Measurements from ENCODE around the gene GRM2. TPM values are rescaled to one million over a fixed set of nuclear protein-coding genes. Genes with fewer than 3 reads are reported as not detected.
"Not testable (repeated sequence)": the region's sequence is repeated elsewhere in the genome, so short reads cannot be mapped to it uniquely, and the experiment has no call there.

Gene GRM2
- total RNA-seq, 1 experiment from 2014 or later, result 0.07 TPM

DNA sequence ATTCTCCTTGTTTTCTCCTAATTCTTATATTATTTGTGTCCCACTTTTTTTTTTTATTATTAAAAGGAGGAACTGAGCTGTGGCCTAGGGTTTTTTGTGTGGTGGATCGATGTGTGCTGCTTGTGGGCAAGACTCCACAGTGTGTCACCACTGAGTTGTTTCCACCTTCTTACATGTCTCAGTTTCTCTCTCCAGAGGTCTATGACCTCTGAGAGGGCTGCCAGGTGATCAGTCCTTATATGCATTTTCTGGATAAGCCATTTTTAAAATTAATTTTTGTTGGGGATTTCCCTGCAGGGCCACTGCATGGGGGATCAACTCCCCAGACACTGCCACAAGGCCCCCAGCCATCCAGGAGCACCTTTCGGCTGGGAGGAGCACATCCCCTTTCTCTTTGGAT, 44.4 kb downstream of the GRM2 start:
- H3K79me2 ChIP-seq (ENCODE audit: low read length), result no peaks in the 10 kb centered on the region
- ATAC-seq (no peak), DNase-seq (no peak)
- H3K27ac ChIP-seq (ENCODE audit: low read length), result no peak overlapping the region
- no peaks in the 10 kb centered on the region for H4K20me1 ChIP-seq (ENCODE audit: low read length)
- intact Hi-C loops (cut with micrococcal nuclease), result no loop called here
- no peak overlapping the region for H3K9ac ChIP-seq (ENCODE audit: low read length)
- TF ChIP-seq EZH2 (IDR thresholded peaks at IDR 0.05; ENCODE audit: low read length, unreplicated experiment), result no peak
- TF ChIP-seq, protein P1, sequence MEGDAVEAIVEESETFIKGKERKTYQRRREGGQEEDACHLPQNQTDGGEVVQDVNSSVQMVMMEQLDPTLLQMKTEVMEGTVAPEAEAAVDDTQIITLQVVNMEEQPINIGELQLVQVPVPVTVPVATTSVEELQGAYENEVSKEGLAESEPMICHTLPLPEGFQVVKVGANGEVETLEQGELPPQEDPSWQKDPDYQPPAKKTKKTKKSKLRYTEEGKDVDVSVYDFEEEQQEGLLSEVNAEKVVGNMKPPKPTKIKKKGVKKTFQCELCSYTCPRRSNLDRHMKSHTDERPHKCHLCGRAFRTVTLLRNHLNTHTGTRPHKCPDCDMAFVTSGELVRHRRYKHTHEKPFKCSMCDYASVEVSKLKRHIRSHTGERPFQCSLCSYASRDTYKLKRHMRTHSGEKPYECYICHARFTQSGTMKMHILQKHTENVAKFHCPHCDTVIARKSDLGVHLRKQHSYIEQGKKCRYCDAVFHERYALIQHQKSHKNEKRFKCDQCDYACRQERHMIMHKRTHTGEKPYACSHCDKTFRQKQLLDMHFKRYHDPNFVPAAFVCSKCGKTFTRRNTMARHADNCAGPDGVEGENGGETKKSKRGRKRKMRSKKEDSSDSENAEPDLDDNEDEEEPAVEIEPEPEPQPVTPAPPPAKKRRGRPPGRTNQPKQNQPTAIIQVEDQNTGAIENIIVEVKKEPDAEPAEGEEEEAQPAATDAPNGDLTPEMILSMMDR (conservative IDR thresholded peaks at IDR 0.05; ENCODE audit: low read depth, low read length), result no peak
- no peak for TF ChIP-seq EZH2phosphoT487 (IDR thresholded peaks at IDR 0.05; ENCODE audit: borderline replicate concordance, low read length)
- BruUV-seq (replicated peaks), result no TSS peak
- no peak overlapping the region for H3K4me2 ChIP-seq (ENCODE audit: low read length)
- H3K4me1 ChIP-seq (ENCODE audit: insufficient read depth, low read length), result no peaks in the 10 kb centered on the region
- CTCF ChIA-PET, result no interaction called here
- no peaks in the 10 kb centered on the region for H3K9me2 ChIP-seq (replicated peaks; ENCODE audit: low read length)
- no peaks in the 10 kb centered on the region for H3F3A ChIP-seq (ENCODE audit: low read length, unreplicated experiment)
- POLR2A ChIA-PET (ENCODE audit: unreplicated experiment), result no interaction called here
- no peak overlapping the region for H2AFZ ChIP-seq (ENCODE audit: low read length)
- no peaks in the 10 kb centered on the region; the same call in 1 of the 2 replicates for H3K27me3 ChIP-seq (ENCODE audit: low read length)
- H3K36me3 ChIP-seq (ENCODE audit: low read depth, low read length), result no peaks in the 10 kb centered on the region
- H3K9me3 ChIP-seq (ENCODE audit: low read length), result peaks cover 20% of the 10 kb centered on the region
- no peak overlapping the region for H3K4me3 ChIP-seq (ENCODE audit: low read length)

DNA sequence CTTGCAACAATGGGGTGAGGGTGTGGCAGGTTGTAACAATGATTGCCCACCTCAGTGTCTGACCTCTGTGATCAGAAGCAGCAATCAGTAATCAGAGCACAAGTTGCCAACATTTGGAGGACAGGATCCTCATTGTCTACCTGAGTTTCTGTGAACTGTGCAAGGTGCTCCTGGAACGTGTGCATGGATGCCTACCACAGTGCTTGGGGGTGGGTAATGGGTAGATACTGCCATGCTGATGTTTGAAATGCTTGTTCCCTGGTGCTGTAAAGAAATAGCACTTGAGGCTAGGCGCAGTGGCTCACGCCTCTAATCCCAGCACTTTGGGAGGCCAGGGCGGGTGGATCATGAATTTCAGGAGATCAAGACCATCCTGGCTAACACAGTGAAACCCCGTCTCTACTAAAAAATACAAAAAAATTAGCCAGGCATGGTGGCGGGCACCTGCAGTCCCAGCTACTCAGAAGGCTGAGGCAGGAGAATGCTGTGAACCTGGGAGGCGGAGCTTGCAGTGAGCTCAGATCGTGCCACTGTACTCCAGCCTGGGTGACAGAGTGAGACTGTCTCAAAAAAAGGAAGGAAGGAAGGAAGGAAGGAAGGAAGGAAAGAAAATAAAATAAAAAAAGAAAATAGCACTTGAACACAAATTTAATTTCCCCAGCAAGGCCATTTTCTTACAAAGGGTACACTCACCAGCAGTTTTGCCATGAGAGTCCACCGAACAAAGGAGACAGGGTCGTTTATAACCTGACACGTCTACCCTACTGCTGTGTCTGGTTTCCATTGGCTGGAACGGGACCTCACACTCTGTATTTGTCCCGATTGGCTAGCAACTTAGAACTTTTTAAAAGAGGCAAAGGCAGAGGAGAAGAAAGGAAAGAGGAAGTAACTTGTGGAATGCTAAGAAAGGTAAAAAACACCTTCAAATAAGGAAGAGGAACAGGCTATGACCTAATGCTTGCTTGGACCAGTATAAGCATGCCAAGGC, 47.2 kb downstream of the GRM2 start:
- DNase-seq (peak; percentile 3), ATAC-seq (peak; percentile 37; the same call in 1 of the 2 replicates)
- H3K9me2 ChIP-seq (replicated peaks; ENCODE audit: low read length); H3K4me2 ChIP-seq (ENCODE audit: low read length); intact Hi-C loops (cut with micrococcal nuclease); CTCF ChIA-PET; H3K36me3 ChIP-seq (ENCODE audit: low read depth, low read length); H4K20me1 ChIP-seq (ENCODE audit: low read length); H3F3A ChIP-seq (ENCODE audit: low read length, unreplicated experiment); H3K79me2 ChIP-seq (ENCODE audit: low read length); H3K27me3 ChIP-seq (ENCODE audit: low read length); H3K4me3 ChIP-seq (ENCODE audit: low read length); H3K9ac ChIP-seq (ENCODE audit: low read length); H3K4me1 ChIP-seq (ENCODE audit: insufficient read depth, low read length); H3K27ac ChIP-seq (ENCODE audit: low read length): not testable (repeated sequence)
- H3K9me3 ChIP-seq (ENCODE audit: low read length), result peaks cover 13% of the 10 kb centered on the region
- POLR2A ChIA-PET (ENCODE audit: unreplicated experiment), result interaction anchor here (0.7 kb wide), 1 partner anchor 252 kb away, joined by 3 read pairs; no protein-coding TSS in a partner anchor
- BruUV-seq (replicated peaks), result TSS peak; percentile 75
- peak overlapping the region; percentile 28; the same call in 1 of the 2 replicates for H2AFZ ChIP-seq (ENCODE audit: low read length)

DNA sequence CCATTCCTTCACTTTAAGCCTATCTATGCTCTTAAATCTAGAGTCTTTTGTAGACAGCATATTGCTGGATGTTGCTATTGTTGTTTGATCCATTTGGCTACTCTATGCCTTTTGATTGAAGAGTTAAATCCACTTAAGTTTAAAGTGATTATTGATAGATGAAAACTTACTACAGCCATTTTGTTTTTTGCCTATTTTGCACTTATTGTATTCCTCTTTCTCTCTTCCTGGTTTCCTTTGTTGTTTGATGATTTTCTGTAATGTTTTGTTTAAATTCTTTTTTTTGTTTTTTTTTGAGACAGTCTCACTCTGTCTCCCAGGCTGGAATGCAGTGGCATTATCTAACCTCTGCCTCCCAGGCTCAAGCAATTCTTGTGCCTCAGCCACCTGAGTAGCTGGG, 52.3 kb downstream of the GRM2 start:
- Histone ChIP-seq H3K9me3 (ENCODE audit: low read length) (peaks cover 29% of the 10 kb centered on the region), H3K4me2 (ENCODE audit: low read length) (no peak overlapping the region), H2AFZ (ENCODE audit: low read length) (no peak overlapping the region), H3K79me2 (ENCODE audit: low read length) (no peaks in the 10 kb centered on the region), H3K4me1 (ENCODE audit: insufficient read depth, low read length) (no peaks in the 10 kb centered on the region), H3K27me3 (ENCODE audit: low read length) (no peaks in the 10 kb centered on the region), H4K20me1 (ENCODE audit: low read length) (no peaks in the 10 kb centered on the region), H3K4me3 (ENCODE audit: low read length) (no peak overlapping the region), H3K9me2 (replicated peaks; ENCODE audit: low read length) (no peaks in the 10 kb centered on the region), H3F3A (ENCODE audit: low read length, unreplicated experiment) (no peaks in the 10 kb centered on the region), H3K27ac (ENCODE audit: low read length) (no peak overlapping the region), H3K9ac (ENCODE audit: low read length) (no peak overlapping the region), H3K36me3 (ENCODE audit: low read depth, low read length) (no peaks in the 10 kb centered on the region)
- ATAC-seq (no peak), DNase-seq (no peak)
- ChIA-PET CTCF (no interaction called here), POLR2A (ENCODE audit: unreplicated experiment) (no interaction called here)
- intact Hi-C loops (cut with micrococcal nuclease), result no loop called here
- no peak for TF ChIP-seq EZH2phosphoT487 (IDR thresholded peaks at IDR 0.05; ENCODE audit: borderline replicate concordance, low read length)
- TF ChIP-seq, protein P1 (conservative IDR thresholded peaks at IDR 0.05; ENCODE audit: low read depth, low read length), result no peak
- TF ChIP-seq EZH2 (IDR thresholded peaks at IDR 0.05; ENCODE audit: low read length, unreplicated experiment), result no peak
- BruUV-seq (replicated peaks), result no TSS peak

Other genes starting within 250 kb of the GRM2 start
- 20.8 and 23.3 TPM in 2 replicates for gene DCAF1, start 207.1 kb upstream of the GRM2 start, total RNA-seq (2014; rRNA removed)
- 14.3 and 17.7 TPM in 2 replicates for gene RAD54L2, start 168.3 kb upstream of the GRM2 start, total RNA-seq (2014; rRNA removed)
- gene TEX264, start 35.8 kb upstream of the GRM2 start, total RNA-seq (2014; rRNA removed), result 85.5 and 88.1 TPM in 2 replicates
- gene IQCF6, start 72.2 kb downstream of the GRM2 start, total RNA-seq (2014; rRNA removed), result not detected in 2 replicates
- not detected in 2 replicates for gene IQCF2, start 154.5 kb downstream of the GRM2 start, total RNA-seq (2014; rRNA removed)
- gene IQCF5, start 168.5 kb downstream of the GRM2 start, total RNA-seq (2014; rRNA removed), result not detected in 2 replicates
- 0.22 TPM in 1 of 2 replicates, not detected in the other for gene IQCF1, start 196.3 kb downstream of the GRM2 start, total RNA-seq (2014; rRNA removed)
- 95.0 and 112 TPM in 2 replicates for gene RRP9, start 234.8 kb downstream of the GRM2 start, total RNA-seq (2014; rRNA removed)
- 19.3 and 30.5 TPM in 2 replicates for gene PARP3, start 235.3 kb downstream of the GRM2 start, total RNA-seq (2014; rRNA removed)
- not detected in 2 replicates for gene GPR62, start 248.3 kb downstream of the GRM2 start, total RNA-seq (2014; rRNA removed)

Measured in PC-3 (cell line).